Hepatocyte (in vitro differentiated cells): ENCODE results near the gene FOLR1. TPM values are rescaled to one million over a fixed set of nuclear protein-coding genes. Genes with fewer than 3 reads are reported as not detected.

Experiments used
- DNase-seq: peaks from one replicate; pipeline ENCODE4 v3.0.0-alpha.2; 2016; ENCODE audit warnings: low spot score
- H2AFZ ChIP-seq: fragments of 200-600 bp; sonication (generic); 2 replicates; pipeline ENCODE4 v1.6.0; 2016; ENCODE audit warnings: antibody characterized with exemption, mild to moderate bottlenecking
- H3K27ac ChIP-seq: fragments of 200-600 bp; sonication (generic); 2 replicates; pipeline ENCODE4 v1.5.1; 2016; ENCODE audit warnings: mild to moderate bottlenecking
- H3K27me3 ChIP-seq: fragments of 200-600 bp; sonication (generic); 2 replicates; pipeline ENCODE4 v1.6.1; 2016
- H3K36me3 ChIP-seq: fragments of 200-600 bp; sonication (generic); replicated peaks from 2 replicates; pipeline ENCODE4 v1.5.1; 2016; ENCODE audit warnings: low read depth; ENCODE audit not compliant: insufficient read depth
- H3K4me1 ChIP-seq: fragments of 200-600 bp; sonication (generic); 2 replicates; pipeline ENCODE4 v1.5.1; 2016; ENCODE audit warnings: mild to moderate bottlenecking, moderate library complexity; ENCODE audit not compliant: insufficient read depth
- H3K4me2 ChIP-seq: fragments of 200-600 bp; sonication (generic); 2 replicates; pipeline ENCODE4 v1.6.0; 2016
- H3K4me3 ChIP-seq: fragments of 200-600 bp; sonication (generic); 2 replicates; pipeline ENCODE4 v1.5.1; 2016; ENCODE audit warnings: mild to moderate bottlenecking
- H3K79me2 ChIP-seq: fragments of 200-600 bp; sonication (generic); 2 replicates; pipeline ENCODE4 v1.6.0; 2017; ENCODE audit warnings: mild to moderate bottlenecking
- H3K9me2 ChIP-seq: fragments of 200-600 bp; sonication (generic); replicated peaks from 2 replicates; pipeline ENCODE4 v1.6.0; 2017; ENCODE audit warnings: mild to moderate bottlenecking; ENCODE audit not compliant: insufficient read depth
- H3K9me3 ChIP-seq: fragments of 200-600 bp; sonication (generic); 2 replicates; pipeline ENCODE4 v1.5.1; 2016; ENCODE audit warnings: low read depth, mild to moderate bottlenecking
- H4K20me1 ChIP-seq: fragments of 200-600 bp; sonication (generic); 2 replicates; pipeline ENCODE4 v1.6.0; 2016; ENCODE audit warnings: mild to moderate bottlenecking; ENCODE audit not compliant: insufficient read depth, poor library complexity, severe bottlenecking
- CTCF ChIP-seq: fragments of 200-600 bp; sonication (generic); IDR thresholded peaks from 2 replicates; pipeline ENCODE4 v1.5.1; 2016; ENCODE audit warnings: antibody characterized with exemption, mild to moderate bottlenecking; ENCODE audit not compliant: poor library complexity
- EZH2 ChIP-seq: fragments of 200-600 bp; sonication (generic); IDR thresholded peaks from 2 replicates; pipeline ENCODE4 v1.6.1; 2016; ENCODE audit warnings: antibody characterized with exemption, mild to moderate bottlenecking, borderline replicate concordance
- EZH2phosphoT487 ChIP-seq: fragments of 200-600 bp; sonication (generic); IDR thresholded peaks from one replicate; pipeline ENCODE4 v1.6.1; 2018; ENCODE audit warnings: antibody characterized with exemption, mild to moderate bottlenecking, low read depth, moderate library complexity; ENCODE audit not compliant: unreplicated experiment, severe bottlenecking
- WGBS: methylation state at CpG from one replicate; pipeline ENCODE4 v1.1.6; 2016; ENCODE audit warnings: low lambda C conversion rate; ENCODE audit errors: missing lambda C conversion rate; 5-methylcytosine and 5-hydroxymethylcytosine counted together
- polyA plus RNA-seq: library from polyadenylated mRNA; unstranded; fragments of >200 nt; fragmentation: Nextera tagmentation; extraction: Ambion mirVana; gene quantifications from 2 replicates; pipeline ENCODE4 v1.2.1, GENCODE V29; 2016
- total RNA-seq: library from RNA; depleted of rRNA; stranded (reverse); fragments of >200 nt; gene quantifications from 2 replicates; pipeline ENCODE4 v1.2.3, GENCODE V29; 2014

The FOLR1 gene
- total and polyA plus RNA-seq, 2 experiments from 2014 or later, result 13.4 to 19.9 TPM

- no peak for DNase-seq
- H2AFZ ChIP-seq, result no peak overlapping the region
- H3K9me3 ChIP-seq, result no peaks in the 10 kb centered on the region
- H3K36me3 ChIP-seq, result no peaks in the 10 kb centered on the region
- H4K20me1 ChIP-seq, result peaks cover 9% of the 10 kb centered on the region
- TF ChIP-seq EZH2, result no peak
- no peak for TF ChIP-seq EZH2phosphoT487
- TF ChIP-seq CTCF, result no peak
- H3K79me2 ChIP-seq, result peaks cover 17% of the 10 kb centered on the region
- H3K4me1 ChIP-seq, result peaks cover 13% of the 10 kb centered on the region
- no peak overlapping the region for H3K4me2 ChIP-seq
- H3K27ac ChIP-seq, result no peak overlapping the region
- WGBS, result 76% methylated on average over 6 of the region's 10 CpGs
- no peaks in the 10 kb centered on the region for H3K9me2 ChIP-seq
- peaks cover 6% of the 10 kb centered on the region for H3K27me3 ChIP-seq
- H3K4me3 ChIP-seq, result no peak overlapping the region
These were observed 28.9 kb downstream of the FOLR1 start for GRCh38 chr11:72220696-72221363.

GRCh38 chr11:72221386-72222075 is 29.6 kb downstream of the FOLR1 start:
- H3K4me2 ChIP-seq, result peak overlapping the region; percentile 83
- WGBS, result 77% methylated on average over 7 of the region's 7 CpGs
- H3K9me3 ChIP-seq, result no peaks in the 10 kb centered on the region
- H3K36me3 ChIP-seq, result no peaks in the 10 kb centered on the region
- H4K20me1 ChIP-seq, result peaks cover 16% of the 10 kb centered on the region
- H3K79me2 ChIP-seq, result peaks cover 24% of the 10 kb centered on the region
- H3K27ac ChIP-seq, result no peak overlapping the region
- peaks cover 6% of the 10 kb centered on the region for H3K27me3 ChIP-seq
- H3K9me2 ChIP-seq, result no peaks in the 10 kb centered on the region
- no peak for DNase-seq
- TF ChIP-seq EZH2phosphoT487 (no peak), EZH2 (no peak), CTCF (no peak)
- H3K4me3 ChIP-seq, result no peak overlapping the region
- H2AFZ ChIP-seq, result no peak overlapping the region
- H3K4me1 ChIP-seq, result peaks cover 20% of the 10 kb centered on the region

GRCh38 chr11:72222106-72222891 is 30.4 kb downstream of the FOLR1 start:
- Histone ChIP-seq H3K27ac (peak overlapping the region; percentile 97), H3K79me2 (peaks cover 32% of the 10 kb centered on the region), H3K4me2 (peak overlapping the region; percentile 83), H4K20me1 (peaks cover 23% of the 10 kb centered on the region), H3K9me2 (no peaks in the 10 kb centered on the region), H3K36me3 (no peaks in the 10 kb centered on the region), H3K4me3 (peak overlapping the region; percentile 88), H3K4me1 (peaks cover 20% of the 10 kb centered on the region), H3K27me3 (peaks cover 6% of the 10 kb centered on the region), H3K9me3 (no peaks in the 10 kb centered on the region), H2AFZ (peak overlapping the region; percentile 75)
- WGBS, result 42% methylated on average over 6 of the region's 6 CpGs
- no peak for TF ChIP-seq CTCF
- no peak for TF ChIP-seq EZH2
- no peak for TF ChIP-seq EZH2phosphoT487
- DNase-seq, result no peak
